GM20000 (cell line): Measurements from ENCODE around the gene SERPINF2.
"Not testable (repeated sequence)": the region's sequence is repeated elsewhere in the genome, so short reads cannot be mapped to it uniquely, and the experiment has no call there.

Source experiments
- DNase-seq: peaks from one replicate; pipeline ENCODE4 v3.0.0; 2012; ENCODE audit warnings: low spot score
- CTCF ChIP-seq: IDR thresholded peaks from 2 replicates; pipeline ENCODE4 v1.5.1; 2012; ENCODE audit warnings: mild to moderate bottlenecking, control low read depth; ENCODE audit errors: extremely low read depth, missing control alignments

The SERPINF2 gene

GRCh38 chr17:1733759-1734158, 8.9 kb upstream of the SERPINF2 start:
- DNase-seq, result no peak
- TF ChIP-seq CTCF, result no peak

DNA sequence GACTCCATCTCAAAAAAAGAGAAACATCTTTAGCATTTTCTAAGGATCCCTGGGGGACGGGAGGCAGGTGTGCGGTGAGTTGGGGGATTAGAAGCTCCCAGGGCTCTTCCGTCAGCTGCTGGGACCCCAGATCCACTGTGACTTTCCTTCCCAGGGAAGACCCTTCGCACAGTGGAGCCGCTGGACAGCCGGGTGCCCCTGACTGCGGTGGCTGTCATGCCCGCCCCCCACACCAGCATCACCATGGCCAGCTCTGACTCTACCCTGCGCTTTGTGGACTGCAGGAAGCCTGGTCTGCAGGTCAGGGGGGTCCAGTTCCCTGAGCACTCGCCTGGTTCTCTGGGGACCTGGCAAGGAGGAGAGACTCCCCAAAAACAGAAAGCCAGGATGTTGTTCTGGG, 7.3 kb upstream of the SERPINF2 start:
- DNase-seq, result no peak
- no peak for TF ChIP-seq CTCF

DNA sequence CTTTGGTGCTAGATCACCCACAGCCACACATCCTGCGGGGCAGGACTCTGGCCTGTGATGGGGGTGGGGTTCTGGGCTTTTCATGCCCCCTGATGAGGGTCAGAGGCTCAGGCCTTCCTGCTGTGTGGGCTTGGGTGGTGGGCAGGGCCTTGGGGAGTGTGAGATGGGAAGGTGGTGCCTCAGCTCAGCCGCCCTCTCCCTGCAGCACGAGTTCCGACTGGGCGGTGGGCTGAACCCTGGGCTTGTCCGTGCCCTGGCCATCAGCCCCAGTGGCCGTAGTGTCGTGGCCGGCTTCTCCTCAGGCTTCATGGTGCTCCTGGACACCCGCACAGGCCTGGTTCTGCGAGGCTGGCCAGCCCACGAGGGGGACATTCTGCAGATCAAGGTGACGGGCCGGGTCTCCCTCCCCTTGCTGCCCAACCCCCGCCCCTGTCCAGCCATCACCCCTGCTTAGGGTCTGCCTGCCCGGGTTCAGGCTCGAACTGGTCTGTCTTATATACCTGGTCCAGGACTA, 6.8 kb upstream of the SERPINF2 start:
- no peak for DNase-seq
- no peak for TF ChIP-seq CTCF

- DNase-seq, result peak; percentile 89
- TF ChIP-seq CTCF, result no peak
These were observed 6.1 kb upstream of the SERPINF2 start for GRCh38 chr17:1736348-1737281.

DNA sequence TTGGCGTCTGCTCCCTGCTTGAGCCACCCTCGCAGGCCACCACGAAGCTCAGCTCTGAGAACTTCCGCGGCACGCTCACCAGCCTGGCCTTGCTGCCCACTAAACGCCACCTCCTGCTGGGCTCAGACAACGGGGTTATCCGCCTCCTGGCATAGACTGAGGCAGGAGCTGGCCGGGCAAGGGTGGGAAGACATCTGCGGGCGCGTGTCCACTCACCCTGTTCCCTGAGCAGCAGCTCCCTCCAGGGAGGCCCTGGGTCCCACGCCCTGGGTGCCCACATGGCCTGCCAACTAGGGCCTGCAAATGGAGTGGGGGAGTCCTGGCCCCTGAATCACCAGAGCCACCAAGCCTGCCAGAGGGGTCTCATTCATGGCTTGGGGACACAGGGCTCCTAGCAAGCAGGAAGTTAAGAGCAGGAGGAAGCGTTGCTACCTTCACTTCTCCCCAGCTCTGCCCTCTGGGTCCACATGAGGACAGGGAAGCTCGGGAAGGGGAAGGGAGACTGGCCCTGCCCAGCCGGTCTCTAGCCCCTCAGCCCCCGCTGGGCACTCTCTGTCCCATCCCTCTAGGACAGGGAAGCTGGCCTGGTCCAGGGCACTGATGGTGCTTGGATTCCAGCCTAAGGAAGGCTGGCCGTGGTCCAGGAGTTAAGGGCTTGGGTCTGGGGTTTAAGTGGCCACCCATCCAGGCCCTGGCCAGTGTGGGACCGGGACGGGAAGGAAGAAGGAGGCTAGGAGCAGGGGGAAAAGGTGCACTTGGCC, 5.0 kb upstream of the SERPINF2 start:
- TF ChIP-seq CTCF, result no peak
- no peak for DNase-seq

DNA sequence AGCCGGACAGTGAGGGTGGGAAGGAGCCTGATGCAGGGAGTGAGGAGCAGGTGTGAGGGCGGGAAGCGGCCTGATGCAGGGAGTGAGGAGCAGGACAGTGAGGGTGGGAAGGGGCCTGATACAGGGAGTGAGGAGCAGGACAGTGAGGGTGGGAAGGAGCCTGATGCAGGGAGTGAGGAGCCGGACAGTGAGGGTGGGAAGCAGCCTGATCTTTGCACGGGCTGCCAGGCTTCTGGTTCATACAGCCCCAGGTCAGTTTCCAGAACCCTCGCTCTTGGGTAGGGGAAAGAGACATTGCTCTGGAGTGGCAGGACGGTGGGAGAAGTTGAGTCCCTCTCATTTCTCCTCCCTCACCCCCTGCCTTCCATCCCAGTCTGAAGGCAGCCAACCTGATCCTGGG, 772 bp upstream of the SERPINF2 start:
- DNase-seq, result not testable (repeated sequence)

DNA sequence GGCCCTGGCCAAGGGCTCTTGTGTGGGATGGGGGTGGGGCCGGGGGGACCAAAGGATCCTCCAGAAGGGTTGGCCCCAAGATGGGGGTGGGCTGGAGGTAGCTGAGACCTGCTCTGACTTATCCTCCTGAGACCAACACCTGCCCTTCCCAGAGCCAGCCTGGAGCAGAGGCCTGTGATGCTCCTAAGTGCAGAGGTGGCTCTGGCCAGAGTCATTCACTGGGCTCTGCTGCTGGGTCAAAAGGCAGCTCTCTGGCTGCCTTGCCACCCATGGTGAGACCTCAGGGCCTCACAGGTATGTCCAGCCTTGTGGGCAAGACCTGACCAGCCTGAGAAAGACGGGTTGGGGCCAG, 393 bp downstream of the SERPINF2 start:
- no peak for TF ChIP-seq CTCF
- DNase-seq, result no peak
